Epidermal melanocyte (primary cell): ENCODE results near the gene TRAF4.
A peak's percentile ranks its signal among the peaks of the same experiment; 100 is the strongest.
"Not testable (repeated sequence)": the region's sequence is repeated elsewhere in the genome, so short reads cannot be mapped to it uniquely, and the experiment has no call there.

Experiments used
- DNase-seq: peaks from one replicate; pipeline ENCODE4 v3.0.0; 2011; ENCODE audit warnings: low spot score; ENCODE audit not compliant: insufficient read length

The TRAF4 gene

DNA sequence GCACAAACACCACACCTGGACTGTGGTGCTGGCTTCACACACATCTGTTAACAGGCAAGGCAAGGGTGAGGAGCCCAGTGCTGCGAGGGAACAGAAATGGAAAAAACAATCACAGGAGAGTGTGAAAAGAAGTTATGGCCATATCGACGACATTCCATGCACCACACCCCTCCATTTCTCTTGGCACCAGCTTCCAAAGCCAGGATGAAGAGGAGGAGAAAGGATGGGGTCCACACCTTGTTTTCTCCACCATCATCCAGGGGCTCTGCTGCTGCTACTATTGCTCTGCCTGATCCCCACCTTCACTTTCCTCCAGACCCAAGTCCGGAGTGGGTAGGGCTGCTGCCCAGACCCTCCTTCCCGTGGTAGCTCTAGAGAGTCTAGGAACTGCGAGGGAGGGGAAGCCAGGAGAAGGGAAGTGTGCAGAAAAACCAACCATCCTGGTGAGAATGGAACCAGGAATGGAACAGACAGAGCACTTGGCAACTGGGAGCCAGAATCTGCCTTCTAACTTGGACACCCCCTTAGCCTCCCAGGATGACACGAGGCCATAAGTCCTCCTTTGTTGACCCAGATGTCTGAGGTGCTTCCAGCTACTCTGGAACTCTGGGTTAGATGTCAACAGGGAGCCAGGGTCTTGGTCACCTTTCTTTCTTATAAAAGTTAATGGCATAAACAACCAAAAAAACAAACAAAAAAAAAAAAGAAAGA, 31.0 kb upstream of the TRAF4 start:
- DNase-seq = no peak

DNA sequence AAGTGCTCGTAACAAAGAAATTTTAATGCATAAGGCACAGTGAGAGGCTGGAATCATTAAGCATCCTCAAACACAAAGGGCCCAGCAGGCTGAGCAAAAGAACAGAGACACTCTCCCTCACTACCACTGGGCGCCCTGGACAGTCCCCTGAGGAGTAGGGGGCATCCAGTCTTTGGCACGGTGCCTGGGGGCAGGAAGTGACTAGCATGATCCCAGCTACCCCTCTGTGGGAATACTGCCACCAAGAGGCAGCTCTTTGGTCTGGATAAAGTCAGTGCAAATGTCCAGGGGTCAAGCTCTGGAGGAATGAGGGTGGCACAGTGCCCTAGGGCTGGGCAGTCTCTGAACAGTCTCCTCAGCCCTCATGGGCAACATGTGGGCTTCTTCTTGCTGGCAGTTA, 29.5 kb upstream of the TRAF4 start:
- DNase-seq = no peak

DNA sequence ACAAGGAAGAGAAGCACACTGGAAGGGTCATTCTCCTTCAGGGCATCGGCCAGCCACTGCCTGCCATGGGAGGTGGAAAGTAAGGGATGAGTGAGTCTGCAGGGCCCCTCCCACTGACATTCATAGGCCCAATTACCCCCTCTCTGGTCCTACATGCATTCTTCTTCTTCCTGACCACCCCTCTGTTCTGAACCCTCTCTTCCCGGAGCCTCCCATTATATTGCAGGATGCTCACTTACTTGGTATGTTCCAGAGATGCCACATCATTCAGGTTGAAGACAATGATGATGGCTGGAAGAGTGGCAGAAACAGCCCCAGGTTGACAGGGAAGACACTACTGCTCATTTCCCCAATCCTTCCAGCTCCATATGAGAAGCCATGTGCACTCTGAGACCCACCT, 28.6 kb upstream of the TRAF4 start:
- DNase-seq = no peak

DNA sequence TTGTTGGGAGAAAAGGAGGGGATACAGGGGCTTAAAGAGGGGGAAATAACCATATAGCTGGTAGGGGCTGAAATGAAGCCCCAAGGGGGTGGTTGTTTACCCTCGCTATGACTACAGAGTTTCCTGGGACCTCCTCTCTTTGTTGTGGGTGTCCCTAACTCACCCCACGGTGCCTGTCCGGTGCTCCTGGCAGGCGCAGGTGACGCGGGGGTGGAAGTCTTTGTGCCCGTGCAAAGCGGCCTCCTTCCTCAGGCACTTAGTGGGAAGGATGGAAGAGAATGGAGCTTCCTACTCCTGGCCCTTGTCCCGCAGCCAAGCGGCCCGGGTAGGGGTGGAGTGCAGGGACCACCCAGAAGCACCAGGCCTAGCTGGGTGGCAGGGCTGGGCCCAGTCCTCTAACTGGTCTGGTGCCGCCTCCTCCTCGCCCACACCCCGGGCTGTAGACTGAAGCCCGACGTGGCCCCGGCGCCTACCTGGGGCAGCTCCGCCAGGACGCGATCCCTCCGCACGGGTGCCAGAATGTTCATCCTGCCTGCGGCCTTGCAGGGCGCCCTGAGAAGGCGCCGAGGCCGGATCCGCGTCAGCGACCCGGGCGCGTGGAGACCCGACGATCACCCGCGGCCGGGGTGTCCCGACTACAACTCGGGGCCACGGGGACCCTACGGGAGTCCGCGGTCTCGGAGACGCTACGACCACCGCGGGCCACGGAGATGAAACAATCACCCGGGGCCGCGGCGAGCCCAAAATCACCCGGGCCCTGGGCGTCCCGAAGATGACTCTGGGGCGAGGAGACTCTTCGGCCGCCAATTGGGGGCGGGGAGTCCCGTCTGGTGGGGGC, 26.9 kb upstream of the TRAF4 start:
- DNase-seq = no peak

DNA sequence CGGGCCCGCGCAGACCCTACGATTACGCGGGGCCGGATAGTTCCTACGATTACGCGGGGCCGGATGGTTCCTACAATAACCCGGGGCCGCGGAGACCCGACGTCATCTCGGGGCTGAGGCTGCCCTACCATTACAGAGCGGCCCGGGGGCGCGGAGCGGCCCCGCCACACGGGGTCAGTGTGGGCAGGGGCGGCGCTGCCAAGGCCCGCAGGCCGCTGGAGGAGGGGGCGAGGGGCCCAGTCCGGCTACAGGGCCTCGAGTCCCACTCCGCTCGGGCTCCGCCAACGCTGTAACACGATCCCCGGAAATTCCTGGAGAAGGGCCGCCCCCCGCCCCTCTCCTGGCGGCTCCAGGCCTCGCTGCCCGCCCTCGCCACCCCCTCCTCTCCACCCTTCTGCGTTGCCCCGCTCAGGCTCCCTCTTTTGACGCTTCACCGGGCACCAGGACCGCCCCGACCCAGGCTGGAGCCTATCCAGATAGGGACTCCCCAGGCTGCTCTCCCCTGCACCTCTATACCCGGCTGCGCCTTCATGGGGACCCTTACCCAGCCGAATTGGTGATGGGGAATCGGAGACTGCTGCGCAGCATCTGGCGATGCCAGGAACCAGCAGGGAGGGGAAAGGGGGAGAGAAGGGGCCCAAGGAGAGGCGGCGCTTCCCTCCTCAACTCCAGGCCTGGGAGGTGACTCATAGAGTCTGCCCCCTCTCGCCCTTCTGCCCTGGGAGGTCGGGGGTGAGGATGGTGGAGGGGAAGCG, 26.1 kb upstream of the TRAF4 start, which contains the start of gene RAB34:
Gene RAB34, minus strand, starts transcription at position 291 of the 755 bp plus-strand sequence. CDS start 602 bp downstream, outside the sequence.
- peak; percentile 63 for DNase-seq

DNA sequence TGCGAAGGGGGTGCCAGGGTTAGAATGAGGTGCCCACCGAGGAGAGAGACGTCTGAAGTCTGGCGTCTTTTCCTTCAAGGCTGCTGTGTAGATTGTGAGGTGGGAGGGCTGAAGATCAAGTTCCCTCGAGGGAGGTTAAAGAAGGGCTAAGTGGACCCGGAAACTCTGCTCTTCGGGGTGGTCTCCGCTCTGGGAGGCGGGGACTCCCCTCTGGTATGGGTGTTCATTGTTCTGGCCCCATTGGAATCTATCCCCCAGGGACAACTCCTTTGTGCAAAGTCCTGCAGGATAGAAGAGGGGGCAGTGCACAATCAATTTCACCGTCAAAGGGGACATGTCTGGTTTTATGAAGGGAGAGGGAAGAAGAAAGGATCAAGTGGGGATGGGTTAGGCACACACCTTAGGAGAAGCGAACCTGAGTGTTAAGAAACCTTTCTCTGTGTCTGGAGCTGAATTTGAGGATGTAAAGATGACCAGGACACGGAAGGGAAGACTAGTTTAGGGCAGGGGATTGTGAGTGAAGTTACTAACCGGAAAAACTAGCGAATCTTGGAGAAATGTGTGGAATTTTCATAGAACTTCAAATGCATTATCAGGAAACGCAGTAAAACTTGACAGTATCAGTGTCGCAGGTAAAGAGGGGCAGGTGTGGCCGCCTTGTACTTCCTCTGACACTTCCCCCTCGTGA, 25.3 kb upstream of the TRAF4 start:
- no peak for DNase-seq

DNA sequence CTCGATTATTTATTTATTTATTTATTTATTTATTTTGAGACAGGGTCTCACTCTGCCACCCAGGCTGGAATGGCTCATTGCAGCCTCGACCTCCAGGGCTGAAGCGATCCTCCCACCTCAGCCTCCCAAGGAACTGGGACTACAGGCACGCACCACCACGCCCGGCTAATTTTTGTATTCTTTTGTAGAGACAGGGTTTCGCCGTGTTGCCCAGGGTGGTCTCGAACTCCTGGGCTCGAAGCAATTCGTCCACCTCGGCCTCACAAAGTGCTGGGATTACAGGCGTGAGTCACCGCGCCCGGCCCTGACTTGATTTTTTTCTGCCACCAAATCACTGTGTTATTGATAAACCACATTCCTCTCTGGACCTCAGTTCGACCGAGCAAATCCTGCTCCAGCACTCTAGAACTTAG, 24.8 kb upstream of the TRAF4 start:
- DNase-seq = no peak

DNA sequence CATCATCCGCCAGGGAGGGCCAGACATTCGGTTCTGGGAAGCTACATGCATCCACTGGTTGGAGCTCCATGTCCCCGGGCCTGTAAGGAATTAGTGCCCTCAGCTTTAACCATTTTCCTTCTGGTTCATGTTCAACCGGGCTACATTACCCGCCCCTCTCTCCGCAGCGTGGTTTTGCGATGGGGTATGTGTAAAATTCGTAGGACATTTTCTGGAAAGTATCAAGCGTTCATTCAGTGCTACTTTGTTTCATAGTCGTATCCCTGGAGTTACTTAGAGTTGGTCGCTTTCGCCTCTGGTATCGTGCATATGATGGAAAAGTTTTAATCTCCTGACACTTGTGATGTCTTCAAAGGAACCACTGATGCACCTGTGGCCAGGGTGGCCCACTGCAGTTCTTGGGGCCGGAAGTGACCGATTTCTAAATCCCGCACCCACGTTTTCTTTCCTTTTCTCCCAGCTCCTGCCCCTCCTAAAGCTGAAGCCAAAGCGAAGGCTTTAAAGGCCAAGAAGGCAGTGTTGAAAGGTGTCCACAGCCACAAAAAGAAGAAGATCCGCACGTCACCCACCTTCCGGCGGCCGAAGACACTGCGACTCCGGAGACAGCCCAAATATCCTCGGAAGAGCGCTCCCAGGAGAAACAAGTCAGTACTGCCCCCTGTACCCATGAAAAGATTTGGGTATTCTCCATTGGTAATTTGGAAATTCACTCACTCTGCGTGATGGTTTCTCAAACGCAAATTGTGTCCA, 23.4 kb upstream of the TRAF4 start:
- DNase-seq = no peak

DNA sequence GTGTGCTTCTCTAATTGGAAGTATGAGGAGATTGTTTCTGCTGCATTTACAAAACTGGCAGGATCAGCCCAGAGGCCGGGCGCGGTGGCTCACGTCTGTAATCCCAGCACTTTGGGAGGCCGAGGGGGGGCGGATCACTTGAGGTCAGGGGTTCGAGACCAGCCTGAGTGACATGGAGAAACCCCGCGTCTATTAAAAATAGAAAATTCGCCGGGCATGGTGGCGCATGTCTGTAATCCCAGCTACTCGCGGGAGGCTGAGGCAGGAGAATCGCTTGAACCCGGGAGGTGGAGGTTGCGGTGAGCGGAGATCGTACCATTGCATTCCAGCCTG, 22.8 kb upstream of the TRAF4 start:
- DNase-seq = not testable (repeated sequence)

DNA sequence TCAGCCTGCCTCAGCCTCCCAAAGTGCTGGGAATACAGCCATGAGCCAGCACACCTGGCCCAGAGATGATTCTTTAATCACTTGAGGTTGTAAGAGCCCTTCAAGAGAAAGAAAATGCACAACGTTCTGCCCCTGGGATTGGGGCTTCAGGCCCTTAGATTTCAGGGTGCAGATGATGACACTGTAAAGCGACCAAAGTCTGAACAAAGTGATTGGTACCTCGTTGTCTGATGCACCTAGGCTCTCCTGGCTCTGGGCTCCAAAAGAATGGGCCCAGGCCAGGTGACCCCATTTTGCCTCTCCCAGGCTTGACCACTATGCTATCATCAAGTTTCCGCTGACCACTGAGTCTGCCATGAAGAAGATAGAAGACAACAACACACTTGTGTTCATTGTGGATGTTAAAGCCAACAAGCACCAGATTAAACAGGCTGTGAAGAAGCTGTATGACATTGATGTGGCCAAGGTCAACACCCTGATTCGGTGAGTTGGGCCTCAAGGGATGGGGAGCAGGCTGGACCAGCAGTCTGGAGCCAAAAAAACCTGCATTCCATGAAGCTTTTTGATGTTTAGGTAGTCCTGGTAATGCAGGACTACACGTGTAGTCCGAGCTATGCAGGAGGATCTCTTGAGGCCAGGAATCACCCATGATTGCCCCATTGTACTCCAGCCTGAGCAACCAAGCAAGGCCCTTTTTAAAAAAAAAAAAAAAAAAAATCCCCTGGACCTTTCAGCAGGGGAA, 21.2 kb upstream of the TRAF4 start:
- DNase-seq = no peak

DNA sequence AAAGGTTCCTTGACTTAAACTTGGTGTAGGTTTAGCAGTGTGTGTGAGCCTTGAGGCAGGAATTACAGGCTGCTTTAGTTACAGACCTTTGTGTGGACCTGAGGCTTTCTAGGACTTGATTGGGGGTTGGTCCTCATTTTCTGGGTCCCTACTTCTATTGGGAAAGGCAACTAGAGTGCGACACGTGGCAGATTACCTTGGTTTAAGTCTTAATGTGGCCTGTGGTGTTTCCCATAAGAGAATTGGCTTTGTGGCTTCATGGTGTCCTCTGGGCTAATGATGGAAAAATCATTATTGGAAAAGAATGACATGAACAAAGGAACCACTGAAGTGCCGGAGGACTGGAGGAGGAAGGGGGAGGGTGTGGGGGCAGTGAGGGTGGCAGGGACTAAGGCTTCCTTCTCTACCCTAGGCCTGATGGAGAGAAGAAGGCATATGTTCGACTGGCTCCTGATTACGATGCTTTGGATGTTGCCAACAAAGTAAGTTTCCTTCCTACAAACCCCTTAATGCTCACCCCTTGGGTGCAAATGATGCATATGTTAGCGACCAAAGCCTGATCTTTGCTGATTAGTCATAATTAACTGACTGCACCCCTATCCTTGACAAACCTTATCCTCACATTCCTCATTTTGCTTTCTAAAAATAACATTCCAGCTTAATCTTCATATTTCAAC, 20.5 kb upstream of the TRAF4 start:
- no peak for DNase-seq

DNA sequence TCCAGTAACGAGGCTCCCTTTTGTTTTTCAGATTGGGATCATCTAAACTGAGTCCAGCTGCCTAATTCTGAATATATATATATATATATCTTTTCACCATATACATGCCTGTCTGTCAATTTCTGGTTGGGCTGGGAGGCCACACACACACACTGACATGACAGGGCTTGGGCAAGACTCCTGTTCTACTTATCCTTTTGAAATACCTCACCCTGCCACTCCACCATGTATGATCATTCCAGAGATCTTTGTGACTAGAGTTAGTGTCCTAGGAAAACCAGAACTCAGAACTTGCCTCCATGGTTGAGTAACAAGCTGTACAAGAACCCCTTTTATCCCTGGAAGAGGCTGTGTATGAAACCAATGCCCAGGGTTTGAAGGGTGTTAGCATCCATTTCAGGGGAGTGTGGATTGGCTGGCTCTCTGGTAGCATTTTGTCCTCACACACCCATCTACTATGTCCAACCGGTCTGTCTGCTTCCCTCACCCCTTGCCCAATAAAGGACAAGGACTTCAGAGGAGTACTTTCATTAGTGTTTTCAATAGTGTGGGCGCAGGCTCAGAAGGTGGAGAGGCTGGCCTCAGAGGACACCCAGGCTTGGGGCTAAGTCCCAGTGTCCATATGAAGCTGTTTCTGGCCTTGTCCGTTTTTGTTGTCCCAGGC, 19.8 kb upstream of the TRAF4 start:
- DNase-seq = peak; percentile 5

DNA sequence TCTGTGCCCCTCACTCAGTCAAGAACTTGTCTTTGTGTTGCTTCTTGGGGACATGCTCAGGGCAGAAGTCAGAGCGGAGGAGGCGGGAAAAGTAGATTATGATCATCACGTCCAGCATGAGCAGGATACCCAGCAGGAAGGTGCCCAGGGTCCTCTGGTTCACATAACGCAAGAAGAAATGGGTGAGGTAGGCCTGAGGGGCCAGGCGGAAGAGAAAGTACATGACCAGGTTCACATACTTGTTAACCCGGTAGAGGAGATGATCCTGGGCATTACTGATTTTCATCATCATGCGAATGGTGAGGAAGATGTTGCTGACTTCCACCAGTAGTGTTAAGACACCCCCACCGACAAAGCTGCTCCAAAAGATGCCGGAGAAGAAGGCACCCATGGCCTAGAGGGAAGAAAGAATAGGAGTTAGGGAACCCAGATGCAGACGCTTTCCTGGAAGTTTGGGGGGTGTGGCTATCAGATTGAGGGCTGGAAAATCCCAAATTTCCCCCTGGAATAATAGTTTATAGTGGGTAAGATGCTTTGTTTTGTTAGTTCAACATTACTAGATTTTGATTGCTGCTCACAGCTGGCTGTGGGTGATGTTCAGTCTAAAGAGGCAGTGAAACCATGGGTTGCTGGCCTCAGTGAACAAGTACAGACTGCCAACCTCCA, 19.2 kb upstream of the TRAF4 start:
- no peak for DNase-seq

DNA sequence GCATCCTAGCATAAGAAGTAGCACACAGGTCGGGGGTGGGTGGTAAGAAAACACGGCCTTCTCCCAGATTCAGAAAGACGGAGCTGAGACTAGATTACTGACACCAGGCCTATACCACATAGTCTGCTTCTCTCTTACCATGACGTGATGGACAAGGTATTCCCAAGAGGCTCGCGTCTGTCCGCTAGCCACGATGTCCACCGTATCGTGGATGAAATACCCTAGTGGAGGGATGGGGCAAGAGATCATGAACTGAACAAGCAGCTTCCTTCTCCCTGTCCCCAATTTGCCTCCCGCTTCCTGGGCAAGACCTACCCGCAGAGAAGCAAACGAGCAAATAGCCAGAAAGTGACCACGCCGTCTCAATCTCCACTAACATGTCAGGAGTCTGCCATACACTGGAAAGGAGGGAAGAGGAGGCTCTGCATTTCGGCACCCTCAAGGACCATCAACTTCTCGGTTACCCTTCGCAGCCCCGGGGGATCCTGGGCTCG, 18.6 kb upstream of the TRAF4 start:
- DNase-seq = no peak

DNA sequence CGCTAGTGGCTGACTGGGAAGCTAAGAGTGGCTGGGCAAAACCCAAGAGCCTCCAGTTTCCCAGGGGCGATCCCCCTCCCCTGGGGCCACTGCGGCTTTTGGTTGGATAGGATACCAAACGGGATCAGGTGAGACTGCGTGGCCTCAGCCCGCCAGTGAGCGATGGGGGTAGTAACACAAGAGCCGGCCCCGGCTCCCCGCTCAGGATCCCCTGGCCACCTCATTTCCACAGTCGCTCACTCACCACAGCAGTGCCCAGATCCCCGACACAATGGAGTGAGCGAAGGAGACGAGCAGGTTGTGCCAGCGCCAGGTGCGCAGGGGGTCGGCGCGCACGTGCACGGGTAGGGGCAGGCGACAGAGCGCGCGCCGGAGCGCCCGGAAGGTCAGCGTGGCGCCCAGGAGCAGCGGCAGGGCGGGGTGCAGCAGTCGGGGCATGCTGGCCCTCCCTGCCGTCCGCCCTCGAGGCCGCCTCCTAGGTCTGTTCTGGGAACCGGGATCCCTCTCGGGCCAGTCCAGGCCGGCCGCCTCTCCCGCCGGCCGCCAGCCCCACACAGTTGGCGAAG, 18.1 kb upstream of the TRAF4 start:
- peak; percentile 16 for DNase-seq

DNA sequence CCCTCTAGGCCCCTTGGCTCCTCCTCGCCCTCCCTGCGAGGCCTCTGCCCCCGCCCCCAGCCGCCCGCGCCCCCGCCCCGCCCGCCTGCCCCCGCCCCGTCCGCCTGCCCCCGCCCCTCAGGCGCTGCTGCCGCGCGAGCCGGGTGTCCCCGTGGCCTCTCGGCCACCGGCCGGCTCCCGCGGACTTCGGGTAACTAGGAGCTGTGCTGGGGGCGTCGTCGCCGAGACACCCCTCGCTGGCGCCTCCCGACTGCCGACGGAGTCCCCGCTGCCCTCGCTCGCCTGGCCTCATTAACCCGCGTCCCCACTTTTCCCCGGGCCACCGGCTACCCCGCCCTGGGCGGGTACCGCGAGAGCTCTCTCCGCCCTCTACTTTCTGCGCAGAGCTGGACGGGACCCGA, 17.6 kb upstream of the TRAF4 start, which contains the start of gene TLCD1:
Gene TLCD1, minus strand, starts transcription at position 8 of the 401 bp plus-strand sequence. CDS start 136 bp downstream, outside the sequence.
- peak; percentile 77 for DNase-seq

DNA sequence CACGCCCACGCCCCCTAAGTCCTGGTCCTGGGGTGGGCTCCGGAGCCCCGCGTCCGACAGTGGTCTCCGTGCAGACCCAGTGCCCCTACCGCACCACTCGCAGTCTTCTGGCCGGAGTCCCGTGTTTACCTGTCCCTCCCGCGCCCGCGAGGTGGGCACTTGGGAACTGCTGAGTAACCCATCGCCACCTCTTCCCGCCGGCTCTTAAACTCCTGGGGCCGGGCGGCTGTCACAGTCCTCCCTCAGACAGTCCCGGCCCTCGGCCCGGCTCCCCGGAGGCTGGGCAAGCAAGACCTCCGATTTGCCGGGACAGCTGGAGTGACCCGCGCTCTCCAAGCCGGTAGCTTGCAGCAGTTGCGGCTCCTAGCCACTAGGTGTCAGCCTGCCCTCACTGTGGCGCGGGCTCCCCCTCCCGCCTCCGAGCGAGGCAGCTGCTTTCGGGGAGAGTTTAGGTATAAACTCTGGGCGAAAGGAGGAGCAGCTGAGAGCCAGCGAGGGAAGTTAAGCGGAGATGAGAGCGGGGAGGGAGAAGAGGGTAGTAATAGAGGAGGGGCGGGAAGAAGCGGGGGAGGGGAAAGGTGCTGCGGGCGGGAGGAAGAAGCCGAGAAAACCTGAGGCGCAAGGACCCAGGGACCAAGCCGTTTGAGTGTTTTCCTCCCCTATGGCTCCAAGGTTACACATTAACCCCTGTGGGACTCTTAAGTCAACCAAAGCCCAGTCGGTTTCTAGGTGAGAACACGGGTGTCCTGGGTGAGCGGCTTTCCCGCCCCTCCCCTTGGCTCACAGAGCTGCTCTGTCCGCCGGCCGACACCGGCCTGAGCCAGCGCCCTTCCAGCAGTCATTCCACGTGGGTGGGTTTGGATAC, 17.0 kb upstream of the TRAF4 start:
- peak; percentile 87 for DNase-seq
